Urinary bladder (tissue), 4 donors: ENCODE results near the gene TEX53. TPM values are rescaled to one million over a fixed set of nuclear protein-coding genes. Genes with fewer than 3 reads are reported as not detected.

Experiments used
- DNase-seq: peaks from one replicate; pipeline ENCODE4 v3.0.0-alpha.2; 2015; ENCODE audit errors: extremely low spot score
- H3K27ac ChIP-seq: one replicate; pipeline ENCODE4 v1.5.1; 2013; ENCODE audit warnings: low read depth, mild to moderate bottlenecking, moderate library complexity
- H3K36me3 ChIP-seq: one replicate; pipeline ENCODE4 v1.6.1; 2013; ENCODE audit warnings: mild to moderate bottlenecking, moderate library complexity; ENCODE audit not compliant: insufficient read depth
- H3K4me1 ChIP-seq: one replicate; pipeline ENCODE4 v1.6.1; 2013; ENCODE audit warnings: mild to moderate bottlenecking, moderate library complexity; ENCODE audit not compliant: insufficient read depth
- H3K4me3 ChIP-seq: one replicate; pipeline ENCODE4 v1.5.1; 2013; ENCODE audit warnings: low read depth, low read length
- WGBS: extraction: QIAGEN DNeasy Blood & Tissue Kit; methylation state at CpG from one replicate; pipeline ENCODE4 v1.1.7; 2013; 5-methylcytosine and 5-hydroxymethylcytosine counted together
- polyA plus RNA-seq: library from polyadenylated mRNA; stranded (reverse); fragments of 200-250 nt; gene quantifications from one replicate; pipeline ENCODE4 v1.2.3, GENCODE V29; 2013
- total RNA-seq: library from RNA; depleted of rRNA; stranded (reverse); fragments of >200 nt; gene quantifications from one replicate; pipeline ENCODE4 v1.2.3, GENCODE V29; 2014
- donor health status: healthy with polysubstance abuse.
- donor health status: healthy.

Gene TEX53
- total and polyA plus RNA-seq, 2 donors = not detected

DNA sequence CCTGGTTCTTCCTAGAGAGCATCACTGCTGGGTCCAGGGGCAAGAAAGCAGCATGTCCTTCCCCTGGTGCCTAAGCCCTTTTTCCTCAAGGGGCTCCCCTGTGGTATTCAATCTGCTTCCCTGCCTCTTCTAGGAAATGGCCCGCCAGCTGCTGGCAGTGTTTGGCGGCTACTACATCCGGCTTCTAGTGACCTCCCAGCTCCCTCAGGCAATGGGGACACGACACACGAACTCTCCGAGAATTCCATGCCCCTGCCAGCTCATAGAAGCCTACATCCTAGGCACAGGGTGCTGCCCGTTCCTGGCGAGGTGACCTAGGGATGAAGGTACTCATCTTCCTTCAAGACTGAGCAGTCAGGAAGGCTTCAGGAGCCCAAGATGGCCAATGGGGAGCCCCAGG, 14.6 kb downstream of the TEX53 start:
- WGBS = 88% methylated on average over 8 of the region's 8 CpGs
- no peak overlapping the region for H3K27ac ChIP-seq
- no peak overlapping the region for H3K4me3 ChIP-seq
- DNase-seq = no peak
- no peaks in the 10 kb centered on the region for H3K4me1 ChIP-seq
- no peaks in the 10 kb centered on the region for H3K36me3 ChIP-seq

DNA sequence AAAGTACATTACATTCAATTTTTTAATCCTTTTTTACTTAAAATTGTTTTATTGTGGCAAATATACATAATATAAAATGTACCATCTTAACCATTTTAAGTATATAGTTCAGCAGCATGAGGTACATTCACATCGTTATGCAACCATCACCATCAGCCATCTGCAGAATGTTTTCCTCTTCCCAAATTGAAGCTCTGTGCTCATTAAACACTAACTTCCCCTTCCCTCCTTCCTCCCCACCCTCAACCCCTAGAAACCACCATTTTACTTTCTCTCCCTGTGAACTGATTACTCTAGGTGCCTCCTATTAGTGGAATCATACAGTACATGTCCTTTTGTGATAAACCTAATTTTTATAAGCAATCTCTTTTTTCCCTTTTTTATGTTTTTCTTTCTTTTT, 15.6 kb downstream of the TEX53 start:
- DNase-seq = no peak
- Histone ChIP-seq H3K4me3 (no peak overlapping the region), H3K27ac (no peak overlapping the region), H3K36me3 (no peaks in the 10 kb centered on the region), H3K4me1 (no peaks in the 10 kb centered on the region)
- 76% methylated on average over 1 of the region's 1 CpG for WGBS

DNA sequence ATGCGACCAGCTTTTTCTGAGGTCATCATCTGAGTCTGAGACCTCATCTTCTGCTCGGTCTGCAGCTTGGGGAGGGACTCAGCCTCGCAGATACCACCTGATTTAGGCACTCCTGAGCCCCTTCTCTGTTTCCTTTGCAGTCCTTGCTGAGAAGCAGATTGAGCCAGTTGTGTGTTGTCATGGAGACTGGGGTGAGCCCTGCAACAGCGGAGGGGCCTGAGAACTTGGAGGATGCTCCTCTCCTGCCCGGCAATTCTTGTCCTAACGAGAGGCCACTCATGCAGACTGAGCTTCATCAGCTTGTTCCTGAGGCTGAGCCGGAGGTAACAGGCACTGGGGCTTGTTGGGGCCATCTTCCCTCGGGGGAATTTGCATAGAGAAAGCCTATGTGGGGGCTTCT, 19.2 kb downstream of the TEX53 start:
- no peak for DNase-seq
- H3K4me3 ChIP-seq = no peak overlapping the region
- WGBS = 90% methylated on average over 8 of the region's 8 CpGs
- no peak overlapping the region for H3K27ac ChIP-seq
- no peaks in the 10 kb centered on the region for H3K4me1 ChIP-seq
- H3K36me3 ChIP-seq = no peaks in the 10 kb centered on the region

DNA sequence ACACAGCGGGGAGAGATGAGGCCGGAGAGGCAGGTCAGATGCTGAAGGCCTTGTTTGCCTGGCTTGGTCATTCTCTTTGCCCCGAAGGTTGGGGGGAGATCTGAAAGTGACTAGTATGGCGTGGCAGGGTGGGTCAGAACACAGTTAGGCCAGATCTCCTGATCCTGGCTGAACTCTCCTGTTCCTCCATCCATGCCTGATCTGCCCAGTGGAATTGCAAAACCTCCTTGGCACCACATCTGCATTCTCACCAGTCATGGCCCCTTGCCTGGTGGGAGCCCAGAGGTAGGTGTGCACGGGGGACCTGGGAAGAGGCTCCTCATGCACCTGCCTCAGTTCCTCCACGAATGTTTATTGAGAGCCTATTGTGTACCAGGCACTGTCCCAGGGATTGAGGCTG, 23.2 kb downstream of the TEX53 start:
- no peak for DNase-seq
- 95% methylated on average over 6 of the region's 6 CpGs for WGBS
- no peak overlapping the region for H3K27ac ChIP-seq
- no peak overlapping the region for H3K4me3 ChIP-seq
- no peaks in the 10 kb centered on the region for H3K4me1 ChIP-seq
- no peaks in the 10 kb centered on the region for H3K36me3 ChIP-seq

- H3K36me3 ChIP-seq = no peaks in the 10 kb centered on the region
- 86% methylated on average over 11 of the region's 11 CpGs for WGBS
- DNase-seq = no peak
- H3K4me3 ChIP-seq = no peak overlapping the region
- no peaks in the 10 kb centered on the region for H3K4me1 ChIP-seq
- no peak overlapping the region for H3K27ac ChIP-seq
These were observed 24.0 kb downstream of the TEX53 start for GRCh38 chr9:114633438-114634089.

GRCh38 chr9:114631166-114631565, 26.4 kb downstream of the TEX53 start:
- H3K27ac ChIP-seq = no peak overlapping the region
- 0% methylated on average over 2 of the region's 2 CpGs for WGBS
- DNase-seq = no peak
- H3K4me1 ChIP-seq = no peaks in the 10 kb centered on the region
- no peak overlapping the region for H3K4me3 ChIP-seq
- H3K36me3 ChIP-seq = no peaks in the 10 kb centered on the region

DNA sequence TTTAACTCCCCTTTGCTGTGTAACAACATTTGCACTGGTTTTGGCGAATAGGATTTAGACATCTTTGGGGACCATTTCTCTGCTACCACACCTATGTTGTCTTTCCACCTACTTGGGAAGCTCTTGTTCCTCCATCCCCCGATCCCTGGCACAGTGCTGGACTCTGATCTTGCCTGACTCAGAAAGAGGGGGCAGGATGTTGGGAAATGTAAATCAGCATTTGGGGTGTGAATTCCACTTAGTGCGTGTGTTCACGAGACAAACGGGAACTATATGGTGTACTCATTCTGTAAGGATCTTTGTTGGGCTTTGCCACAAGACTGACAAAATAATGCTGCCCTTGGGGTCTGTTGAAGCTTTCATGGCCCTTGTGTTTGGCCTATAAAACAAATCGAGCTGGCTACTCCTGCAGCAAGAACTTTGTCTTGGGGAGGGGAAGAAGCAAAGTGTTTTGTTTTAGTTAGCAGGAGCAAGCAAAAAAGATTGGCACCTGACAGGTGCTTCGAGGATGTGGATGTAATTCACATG, 28.0 kb downstream of the TEX53 start:
- Histone ChIP-seq H3K36me3 (no peaks in the 10 kb centered on the region), H3K4me3 (no peak overlapping the region)
- 87% methylated on average over 7 of the region's 7 CpGs for WGBS

DNA sequence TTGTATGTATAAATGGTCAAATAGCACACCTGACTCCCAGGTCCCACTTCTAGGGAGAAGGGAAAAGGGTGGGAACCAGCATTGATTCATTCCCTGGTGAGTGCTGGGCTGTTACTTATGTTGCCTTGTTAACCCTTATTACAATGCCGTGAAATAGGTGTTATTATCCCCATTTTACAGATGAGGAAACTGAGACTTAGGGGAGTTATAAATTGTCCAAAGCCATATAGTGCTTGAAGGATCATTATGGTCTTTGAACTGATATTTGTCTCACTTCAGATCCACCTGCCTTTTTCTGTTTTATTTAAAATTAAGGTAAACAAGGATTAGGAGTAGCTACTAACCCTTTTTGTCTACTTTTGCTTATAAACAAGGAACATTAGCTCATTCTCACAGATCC, 30.1 kb downstream of the TEX53 start:
- H3K4me1 ChIP-seq = no peaks in the 10 kb centered on the region
- H3K36me3 ChIP-seq = no peaks in the 10 kb centered on the region
- WGBS = 86% methylated on average over 1 of the region's 1 CpG
- H3K4me3 ChIP-seq = no peak overlapping the region
- no peak overlapping the region for H3K27ac ChIP-seq
- DNase-seq = no peak

More for the DNA sequence above, 28.0 kb downstream of the TEX53 start:
- H3K4me1 ChIP-seq = no peaks in the 10 kb centered on the region
- H3K27ac ChIP-seq = no peak overlapping the region
- DNase-seq = no peak

- DNase-seq = no peak
- Histone ChIP-seq H3K4me1 (no peaks in the 10 kb centered on the region), H3K27ac (no peak overlapping the region), H3K36me3 (no peaks in the 10 kb centered on the region), H3K4me3 (no peak overlapping the region)
- WGBS = 86% methylated on average over 4 of the region's 4 CpGs
These were observed 31.1 kb downstream of the TEX53 start for GRCh38 chr9:114626415-114627020.

GRCh38 chr9:114624677-114625076, 32.9 kb downstream of the TEX53 start:
- WGBS = 97% methylated on average over 2 of the region's 2 CpGs
- Histone ChIP-seq H3K4me3 (no peak overlapping the region), H3K27ac (no peak overlapping the region), H3K4me1 (no peaks in the 10 kb centered on the region), H3K36me3 (no peaks in the 10 kb centered on the region)
- no peak for DNase-seq

DNA sequence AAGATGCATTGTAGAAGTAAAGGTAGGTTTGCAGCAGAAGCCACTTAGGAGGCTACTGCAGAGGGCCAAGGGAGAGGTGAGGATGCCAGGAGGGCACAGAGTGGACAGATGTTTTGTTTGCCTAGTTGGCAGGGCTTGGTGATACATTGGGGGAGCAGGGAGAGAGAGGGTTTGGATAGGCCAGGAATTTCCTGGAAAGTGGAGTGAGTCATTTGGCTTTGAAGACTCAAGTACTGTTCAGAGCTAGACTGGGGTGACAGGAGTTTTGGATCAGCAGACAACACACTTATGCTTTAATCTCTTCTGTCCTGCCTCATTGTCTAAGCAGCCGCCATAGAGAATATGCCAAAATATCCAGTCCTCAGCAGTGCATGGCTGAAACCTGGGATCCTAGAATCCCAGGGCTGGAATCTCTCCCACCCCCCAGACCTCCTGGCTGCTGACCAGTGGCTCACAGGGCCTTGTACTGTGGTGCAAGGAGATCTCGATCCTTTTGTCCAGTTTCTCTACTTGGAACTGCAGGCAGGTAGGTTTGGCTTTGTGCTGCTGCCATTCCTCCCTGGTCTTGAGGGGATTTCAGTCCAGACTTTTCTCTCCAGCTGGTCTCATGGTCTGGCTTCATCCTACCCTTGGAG, 35.5 kb downstream of the TEX53 start:
- DNase-seq = no peak
- H3K36me3 ChIP-seq = no peaks in the 10 kb centered on the region
- no peaks in the 10 kb centered on the region for H3K4me1 ChIP-seq
- whole genome bisulfite sequencing = 45% methylated on average over 2 of the region's 2 CpGs
- H3K4me3 ChIP-seq = no peak overlapping the region
- no peak overlapping the region for H3K27ac ChIP-seq

- WGBS = 80% methylated on average over 7 of the region's 7 CpGs
- Histone ChIP-seq H3K4me1 (peaks cover 3% of the 10 kb centered on the region), H3K36me3 (no peaks in the 10 kb centered on the region), H3K27ac (no peak overlapping the region), H3K4me3 (no peak overlapping the region)
- no peak for DNase-seq
These were observed 36.0 kb downstream of the TEX53 start for GRCh38 chr9:114621561-114621960.

- DNase-seq = peak; percentile 31
- H3K36me3 ChIP-seq = no peaks in the 10 kb centered on the region
- peaks cover 3% of the 10 kb centered on the region for H3K4me1 ChIP-seq
- no peak overlapping the region for H3K27ac ChIP-seq
- 83% methylated on average over 13 of the region's 13 CpGs for WGBS
- no peak overlapping the region for H3K4me3 ChIP-seq
These were observed 38.3 kb downstream of the TEX53 start for GRCh38 chr9:114619191-114619761.
